GM20431 (cell line): ENCODE measurements around the gene GGT1.
"Not testable (repeated sequence)": the region's sequence is repeated elsewhere in the genome, so short reads cannot be mapped to it uniquely, and the experiment has no call there.

ENCODE experiments used
- in situ Hi-C: fragments of 300-500 bp; cut with MseI, MboI; formaldehyde crosslinking; loops from one replicate; pipeline ENCODE4 v1.15.0; 2020; ENCODE audit warnings: low sequenced_read_pairs; ENCODE audit not compliant: unreplicated experiment

Gene GGT1

DNA sequence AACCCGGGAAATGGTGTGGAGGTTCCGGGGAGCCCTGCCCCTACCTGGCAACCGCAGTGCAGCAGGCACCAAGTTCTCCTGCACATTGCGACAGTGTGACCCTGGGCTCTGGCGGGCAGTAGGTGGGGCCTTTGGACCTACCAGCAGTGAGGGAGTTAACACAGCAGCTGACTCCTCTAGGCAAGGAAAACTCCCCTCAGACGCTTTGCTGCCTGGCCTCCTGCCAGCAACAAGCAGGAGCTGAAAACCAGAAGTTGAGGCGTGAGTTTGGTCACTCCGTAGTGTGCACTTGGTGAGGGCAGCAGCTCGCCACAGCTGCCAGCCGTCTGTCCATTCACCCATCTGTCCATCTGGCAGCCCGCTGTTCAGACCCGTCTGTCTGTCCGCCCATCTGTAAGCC lies 29.6 kb downstream of the GGT1 start:
- in situ Hi-C loops, result not testable (repeated sequence)

DNA sequence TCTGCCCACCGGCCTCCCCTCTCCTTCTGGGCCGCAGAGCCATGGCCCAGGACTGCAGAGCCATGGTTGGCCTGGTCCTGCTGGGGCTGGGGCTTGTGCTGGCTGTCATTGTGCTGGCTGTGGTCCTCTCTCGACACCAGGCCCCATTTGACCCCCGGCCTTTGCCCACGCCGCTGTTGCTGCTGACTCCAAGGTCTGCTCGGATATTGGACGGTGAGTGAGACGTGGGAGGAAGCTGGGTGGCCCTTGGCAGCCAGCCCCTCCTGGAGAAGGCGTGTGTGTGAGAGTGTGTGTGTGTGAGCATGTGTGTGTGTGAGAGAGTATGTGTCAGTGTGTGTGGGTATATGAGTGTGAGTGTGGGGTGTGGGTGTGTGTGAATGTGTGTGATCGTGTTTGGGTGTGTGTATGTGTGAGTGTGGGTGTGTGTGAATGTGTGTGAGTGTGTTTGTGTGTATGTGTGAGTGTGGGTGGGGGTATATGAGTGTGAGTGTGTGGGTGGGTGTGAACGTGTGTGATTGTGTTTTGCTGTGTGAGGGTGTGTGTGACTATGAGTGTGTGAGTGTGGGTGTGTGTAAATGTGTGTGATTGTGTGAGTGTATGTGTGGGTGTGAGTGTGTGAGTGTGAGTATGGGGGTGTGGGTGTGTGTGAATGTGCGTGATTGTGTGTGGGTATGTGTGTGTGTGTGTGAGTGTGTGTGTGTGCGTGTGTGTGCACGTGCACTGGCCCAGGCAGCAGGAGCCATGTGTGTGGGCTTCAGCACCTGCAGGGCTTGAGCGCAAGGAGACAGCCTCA lies 30.4 kb downstream of the GGT1 start:
- in situ Hi-C loops, result not testable (repeated sequence)

- in situ Hi-C loops, result not testable (repeated sequence)
These were observed 31.9 kb downstream of the GGT1 start for GRCh38 chr22:24634776-24635389.

DNA sequence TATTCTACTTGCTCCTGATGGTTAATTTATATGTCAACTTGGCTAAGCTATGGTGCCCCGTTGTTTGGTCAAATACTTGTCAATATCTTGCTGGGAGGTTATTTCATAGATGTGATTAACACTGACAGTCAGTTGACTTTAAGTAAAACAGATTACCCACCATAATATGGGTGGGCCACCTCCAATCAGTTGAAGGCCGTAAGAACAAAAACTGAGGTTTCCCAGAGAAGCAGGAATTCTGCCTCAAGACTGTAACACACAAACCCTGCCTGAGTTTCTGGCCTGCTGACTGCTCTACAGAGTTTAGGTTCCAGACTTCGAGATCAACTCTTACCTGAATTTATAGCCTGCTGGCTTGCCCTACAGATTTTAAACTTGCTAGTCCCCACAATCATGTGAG lies 33.5 kb downstream of the GGT1 start:
- in situ Hi-C loops, result not testable (repeated sequence)

DNA sequence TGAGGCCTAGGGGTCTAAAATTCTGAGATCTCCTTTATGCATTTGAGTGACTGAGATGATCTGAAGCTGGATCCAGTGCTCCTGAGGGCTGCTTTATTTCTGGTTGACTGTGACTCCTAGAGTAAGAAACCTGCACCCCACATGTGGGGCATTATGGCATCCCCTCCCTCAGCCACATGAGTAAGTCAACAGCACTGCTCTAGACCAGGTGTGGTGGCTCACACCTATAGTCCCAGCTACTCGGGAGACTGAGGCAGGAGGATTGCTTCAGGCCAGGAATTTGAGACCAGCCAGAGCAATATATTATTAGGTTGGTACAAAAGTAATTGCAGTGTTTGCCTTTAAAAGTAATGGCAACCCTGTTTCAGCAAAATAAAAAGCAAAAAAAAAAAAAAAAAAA lies 39.3 kb downstream of the GGT1 start:
- in situ Hi-C loops, result not testable (repeated sequence)

DNA sequence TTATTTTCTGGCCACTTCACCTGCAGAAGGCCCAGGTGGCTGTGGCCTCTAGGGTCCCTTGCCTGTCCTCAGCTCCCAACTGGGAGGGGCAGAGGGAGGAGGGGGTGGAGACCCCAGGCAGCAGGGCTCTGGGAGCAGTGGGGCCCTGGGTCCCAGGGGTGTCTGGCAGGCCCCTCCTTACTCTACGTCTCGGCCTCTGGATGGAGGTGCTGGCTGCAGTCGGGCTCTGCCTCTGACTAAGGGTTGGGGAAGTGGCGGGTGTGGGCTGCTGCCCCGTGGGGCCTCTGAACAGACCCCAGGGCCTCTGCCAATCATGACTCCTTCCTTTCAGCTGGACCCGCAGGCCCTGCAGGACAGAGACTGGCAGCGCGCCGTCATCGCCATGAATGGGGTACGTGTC lies 41.4 kb downstream of the GGT1 start:
- in situ Hi-C loops, result not testable (repeated sequence)

DNA sequence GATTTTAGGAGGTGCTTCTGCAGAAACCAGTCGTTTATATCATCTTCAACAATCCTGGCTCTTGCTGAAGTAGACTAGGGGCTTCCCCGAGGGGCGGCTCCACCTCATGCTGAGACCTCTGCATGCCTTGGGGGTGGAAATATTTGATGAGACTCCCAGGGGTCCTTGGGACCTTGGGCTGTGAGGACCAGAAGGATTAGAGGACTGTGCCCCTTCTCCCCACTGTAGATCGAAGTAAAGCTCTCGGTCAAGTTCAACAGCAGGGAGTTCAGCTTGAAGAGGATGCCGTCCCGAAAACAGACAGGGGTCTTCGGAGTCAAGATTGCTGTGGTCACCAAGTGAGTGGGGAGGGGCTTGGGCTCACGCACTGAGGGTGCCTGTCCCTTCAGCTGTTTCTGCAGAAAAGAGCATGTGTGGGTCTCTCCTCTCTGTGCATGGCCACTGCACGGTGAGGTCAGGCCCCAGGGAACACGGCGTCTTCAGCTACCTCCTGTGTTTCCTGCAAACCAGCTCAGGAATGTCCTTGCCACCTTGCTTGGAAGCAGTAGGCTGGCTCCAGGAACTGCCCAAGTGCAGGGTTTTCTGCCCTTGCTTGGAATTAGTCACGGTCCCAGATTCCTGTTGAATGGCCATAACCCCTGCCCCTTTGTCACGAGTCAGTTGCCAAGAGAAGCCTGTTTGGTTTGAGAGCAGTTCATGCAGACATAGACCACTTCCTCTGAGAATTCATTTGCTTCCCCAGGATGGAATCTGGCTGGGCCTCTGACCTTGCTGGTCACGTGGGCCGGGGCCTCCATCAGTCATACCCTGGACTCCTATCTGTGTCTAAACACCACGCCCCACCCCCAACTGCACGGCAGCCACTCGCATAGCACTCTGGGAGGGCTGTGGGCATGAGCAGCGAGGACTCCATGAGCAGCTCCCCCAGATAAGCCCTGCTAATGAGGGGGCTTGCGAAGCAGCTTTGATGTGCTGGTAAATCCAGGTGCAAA lies 42.7 kb downstream of the GGT1 start:
- in situ Hi-C loops, result not testable (repeated sequence)

DNA sequence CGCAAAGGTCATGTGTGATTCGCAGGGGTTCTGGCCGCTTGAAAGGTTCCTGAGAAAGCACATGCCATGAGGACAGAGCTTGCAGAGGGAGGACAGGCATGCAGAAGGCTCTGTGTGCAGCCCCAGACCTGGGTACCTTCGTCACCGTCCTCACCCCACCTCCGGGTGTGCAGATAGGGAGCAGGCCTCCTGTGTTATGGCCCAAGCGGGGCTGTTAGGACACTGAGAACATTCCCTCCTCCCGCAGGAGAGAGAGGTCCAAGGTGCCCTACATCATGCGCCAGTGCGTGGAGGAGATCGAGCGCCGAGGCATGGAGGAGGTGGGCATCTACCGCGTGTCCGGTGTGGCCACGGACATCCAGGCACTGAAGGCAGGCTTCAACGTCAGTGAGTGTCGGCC lies 43.8 kb downstream of the GGT1 start:
- in situ Hi-C loops, result not testable (repeated sequence)

DNA sequence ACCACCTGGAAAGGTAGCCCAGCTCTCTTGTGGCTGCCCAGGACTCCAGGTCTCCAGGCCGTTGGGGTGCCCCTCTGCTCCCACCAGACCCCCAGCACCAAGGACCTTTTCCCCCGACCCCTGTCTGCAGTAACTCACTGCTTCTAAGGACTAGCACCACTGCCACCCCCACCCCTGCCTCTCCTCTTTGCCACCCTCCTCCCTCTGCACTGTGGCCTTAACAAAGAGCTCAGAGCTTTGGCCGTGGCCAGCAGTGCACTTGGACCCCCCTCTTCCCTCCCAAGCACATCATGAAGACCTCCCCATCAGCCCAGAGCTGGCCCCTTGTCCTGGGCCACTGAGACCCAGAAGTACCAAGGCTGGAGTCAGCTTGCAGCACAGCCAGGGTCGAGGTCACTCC lies 46.4 kb downstream of the GGT1 start:
- in situ Hi-C loops, result not testable (repeated sequence)

DNA sequence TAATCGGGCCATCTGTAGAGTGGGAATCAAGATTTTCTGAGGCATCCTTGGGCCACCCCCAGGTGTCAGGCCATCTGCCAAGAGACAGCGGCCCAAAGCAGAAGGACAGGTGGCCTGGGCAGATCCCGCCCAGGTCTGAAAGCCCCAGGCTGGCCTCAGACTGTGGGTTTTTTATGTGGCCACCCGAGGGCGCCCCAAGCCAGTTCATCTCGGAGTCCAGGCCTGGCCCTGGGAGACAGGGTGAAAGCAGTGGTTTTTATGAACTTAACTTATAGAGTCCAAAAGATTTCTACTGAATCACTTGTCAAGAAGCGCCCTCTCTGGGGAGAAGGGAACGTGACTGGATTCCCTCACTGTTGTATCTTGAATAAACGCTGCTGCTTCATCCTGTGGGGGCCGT lies 47.9 kb downstream of the GGT1 start:
- in situ Hi-C loops, result not testable (repeated sequence)

GRCh38 chr22:24665395-24665794 lies 62.4 kb downstream of the GGT1 start:
- in situ Hi-C loops, result not testable (repeated sequence)

GRCh38 chr22:24667904-24668303 lies 64.9 kb downstream of the GGT1 start:
- in situ Hi-C loops, result not testable (repeated sequence)

DNA sequence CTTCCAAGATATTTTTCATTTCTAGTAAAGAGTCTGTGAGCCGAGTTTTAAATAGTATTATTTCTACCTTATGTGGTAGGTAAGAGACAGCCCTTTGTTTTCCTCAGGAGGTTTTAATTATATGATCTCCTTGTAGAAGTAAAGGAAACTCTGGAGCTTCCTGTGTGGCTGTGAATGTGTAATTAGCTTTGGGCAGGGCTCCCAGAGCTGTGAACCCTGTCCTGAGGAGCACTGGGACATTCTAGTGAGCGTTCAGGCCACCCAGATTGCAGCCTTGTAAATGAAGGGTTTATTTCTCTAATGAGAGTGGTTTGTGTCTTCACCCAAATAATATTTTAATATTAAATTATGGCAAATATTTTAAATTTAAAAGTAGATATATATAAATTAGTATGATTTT lies 69.5 kb downstream of the GGT1 start:
- in situ Hi-C loops, result not testable (repeated sequence)
